HG03280 (cell line): ENCODE data around the gene STAC3.

Experiments used
- ATAC-seq: cut with Tn5 transposase; IDR thresholded peaks from one replicate; pipeline ENCODE4 v1.9.1; 2021; ENCODE audit warnings: mild to moderate bottlenecking, moderate library complexity; ENCODE audit not compliant: unreplicated experiment

The STAC3 gene

DNA sequence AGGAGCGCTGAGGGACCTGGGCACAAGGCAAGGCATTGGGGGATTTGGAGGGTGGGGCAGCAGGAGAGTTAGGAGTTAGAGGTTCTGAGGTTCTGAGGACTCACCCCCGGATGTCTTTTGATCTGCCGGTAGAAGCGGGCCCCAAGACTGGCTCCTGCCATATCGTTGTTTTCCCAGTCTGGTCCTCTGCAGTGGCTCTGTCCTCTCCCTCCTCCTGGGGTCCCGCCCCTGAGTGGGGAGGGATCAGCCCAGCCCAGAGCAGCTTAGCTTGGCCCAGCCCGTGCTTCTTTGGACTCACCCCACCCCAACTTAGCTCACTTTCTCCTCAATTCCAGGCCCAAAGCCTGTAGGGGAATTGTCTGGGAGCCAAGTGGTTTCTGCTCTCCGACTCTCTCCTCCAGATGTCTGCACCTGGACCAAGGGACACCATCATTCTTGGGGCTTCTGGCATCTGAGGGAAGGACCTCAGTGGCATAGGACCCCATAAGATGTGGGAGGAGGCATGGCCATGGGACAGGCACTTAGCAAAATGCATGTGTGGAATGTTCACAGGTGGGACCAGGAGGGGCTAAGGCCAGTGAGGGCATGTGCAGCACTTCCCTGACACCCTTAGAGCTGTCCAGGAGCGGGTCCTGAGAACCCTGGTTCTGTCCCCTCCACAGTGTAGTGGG is 13.9 kb downstream of the STAC3 start:
- no peak for ATAC-seq

DNA sequence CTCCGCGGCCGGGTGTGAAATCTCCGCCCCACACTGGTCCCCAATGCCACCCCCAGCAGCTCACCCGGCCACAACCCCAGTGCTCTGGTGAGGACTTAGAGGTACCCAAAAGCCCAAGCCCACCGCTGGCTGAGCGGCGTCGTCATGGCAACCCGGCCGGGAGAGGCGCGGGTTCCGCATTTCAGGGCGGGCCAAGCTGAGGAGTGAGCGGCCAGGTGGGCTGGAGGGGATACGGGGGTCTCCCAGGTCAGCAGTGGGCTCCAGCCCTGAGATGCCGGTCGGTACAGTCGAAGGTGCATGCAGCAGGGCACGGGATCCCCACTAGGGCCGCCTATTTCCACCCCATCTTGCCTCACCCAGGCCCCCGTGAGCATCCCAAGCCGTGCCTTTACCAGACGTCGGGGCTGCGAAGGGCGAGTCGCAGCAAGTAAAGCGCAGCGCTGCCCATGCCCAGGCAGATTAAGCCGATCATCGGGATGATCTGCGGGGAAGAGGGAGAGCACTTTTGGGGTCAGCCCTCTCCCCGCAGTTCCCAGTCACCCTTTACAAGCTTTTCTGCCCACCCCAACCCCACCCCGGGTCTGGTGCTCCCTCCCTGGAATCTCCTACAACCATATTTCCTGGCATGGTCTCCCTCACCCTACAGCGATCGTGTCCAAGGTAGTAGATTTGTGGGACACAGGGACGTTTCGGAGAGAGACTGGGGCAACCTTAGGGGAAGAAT is 14.6 kb downstream of the STAC3 start:
- no peak for ATAC-seq

DNA sequence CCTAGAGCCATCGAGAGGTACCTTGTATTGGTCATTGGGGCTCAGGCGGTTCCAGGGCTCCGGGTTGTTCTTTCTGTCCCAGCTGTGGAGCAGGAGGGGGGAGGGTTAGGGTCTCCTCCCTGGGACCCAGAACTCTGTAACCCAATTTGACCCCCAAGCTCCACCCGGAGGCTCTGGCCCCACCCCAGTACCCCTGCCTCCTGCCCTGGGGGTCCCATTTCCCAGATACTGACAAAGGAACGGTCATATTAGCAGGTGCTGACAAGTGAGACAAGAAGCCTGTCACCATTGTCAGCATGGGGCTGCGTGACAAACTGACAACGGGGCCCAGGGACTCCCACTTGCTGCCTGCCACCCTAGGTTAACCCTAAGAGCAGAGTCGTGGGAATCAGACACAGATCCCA is 15.3 kb downstream of the STAC3 start:
- ATAC-seq = no peak

DNA sequence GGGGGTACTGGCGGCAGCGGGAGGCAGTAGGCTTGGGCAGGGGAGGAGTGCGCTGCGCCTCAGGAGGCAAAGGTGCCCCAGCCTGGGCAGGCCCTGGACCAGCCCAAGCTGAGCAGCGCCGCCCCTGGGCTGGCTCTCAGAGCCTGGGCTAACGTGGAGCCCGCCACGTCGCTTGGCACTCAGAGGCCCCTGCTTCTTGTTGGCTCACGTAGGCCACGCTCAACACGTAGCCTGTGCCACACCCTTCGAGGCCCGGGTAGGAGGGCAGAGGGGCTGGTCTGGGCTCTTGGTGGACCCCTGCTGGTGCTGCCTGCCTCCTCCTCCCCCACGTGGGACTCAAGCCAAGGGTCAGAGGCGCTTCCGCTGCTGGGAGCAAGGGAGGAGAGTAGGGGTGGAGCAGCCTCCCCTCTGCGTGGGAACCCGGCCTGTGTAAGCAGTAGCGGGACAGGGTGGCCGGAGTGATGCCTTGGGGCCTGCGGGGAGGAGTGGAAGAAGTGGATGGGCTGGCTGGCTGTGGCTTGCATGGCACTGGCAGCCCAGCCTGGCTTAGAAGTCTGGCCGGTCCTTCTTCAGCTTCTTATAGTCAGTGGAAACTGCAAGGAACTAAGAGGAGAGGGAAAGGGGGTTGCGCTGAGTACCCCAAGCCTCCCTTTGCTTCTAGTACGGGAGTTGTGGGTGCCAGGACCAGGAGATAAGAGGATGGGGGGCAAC is 15.8 kb downstream of the STAC3 start:
- no peak for ATAC-seq

DNA sequence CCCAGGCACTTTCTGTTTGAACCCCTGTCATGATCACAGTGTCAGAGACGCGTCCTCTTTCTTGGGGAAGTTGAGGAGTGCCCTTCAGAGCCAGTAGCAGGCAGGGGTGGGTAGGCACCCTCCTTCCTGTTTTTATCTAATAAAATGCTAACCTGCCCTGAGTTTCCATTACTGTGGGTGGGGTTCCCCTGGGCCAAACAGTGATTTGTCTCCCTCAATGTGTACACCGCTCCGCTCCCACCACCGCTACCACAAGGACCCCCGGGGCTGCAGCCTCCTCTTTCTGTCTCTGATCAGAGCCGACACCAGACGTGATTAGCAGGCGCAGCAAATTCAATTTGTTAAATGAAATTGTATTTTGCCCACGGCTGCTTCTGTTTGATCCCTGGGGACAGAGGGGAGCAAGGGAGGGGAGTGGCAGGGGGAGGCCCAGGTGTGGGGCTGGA is 16.4 kb downstream of the STAC3 start:
- no peak for ATAC-seq

- ATAC-seq = no peak
These were observed 16.8 kb downstream of the STAC3 start for GRCh38 chr12:57234233-57234570.

DNA sequence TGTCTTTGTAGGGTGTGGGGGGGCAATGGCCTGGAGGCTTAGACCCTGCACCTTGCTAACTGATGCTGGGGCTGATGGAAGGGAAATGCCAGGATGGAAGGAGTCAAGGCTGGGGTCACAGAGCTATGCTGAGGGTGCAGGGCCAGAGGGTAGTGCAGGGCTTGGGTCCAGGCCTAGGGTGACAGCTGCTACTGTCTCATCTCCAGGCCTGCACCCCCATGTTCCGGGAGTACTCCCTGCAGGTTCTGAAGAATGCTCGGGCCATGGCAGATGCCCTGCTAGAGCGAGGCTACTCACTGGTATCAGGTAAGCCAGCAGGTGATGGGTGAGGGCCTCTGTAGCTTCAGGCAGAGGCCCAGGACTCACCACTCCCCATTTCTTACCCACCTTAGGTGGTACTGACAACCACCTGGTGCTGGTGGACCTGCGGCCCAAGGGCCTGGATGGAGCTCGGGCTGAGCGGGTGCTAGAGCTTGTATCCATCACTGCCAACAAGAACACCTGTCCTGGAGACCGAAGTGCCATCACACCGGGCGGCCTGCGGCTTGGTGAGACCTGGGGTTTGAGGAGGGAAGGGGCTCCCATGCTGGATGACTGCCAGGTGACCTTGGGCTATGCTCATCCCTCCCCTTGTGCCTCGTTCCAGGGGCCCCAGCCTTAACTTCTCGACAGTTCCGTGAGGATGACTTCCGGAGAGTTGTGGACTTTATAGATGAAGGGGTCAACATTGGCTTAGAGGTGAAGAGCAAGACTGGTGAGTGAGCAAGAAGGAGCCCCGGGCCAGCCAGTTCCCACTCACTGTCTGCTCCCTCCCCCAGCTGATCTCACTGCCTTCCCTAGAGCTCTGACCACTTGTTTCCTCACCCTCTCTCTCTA is 17.4 kb downstream of the STAC3 start:
- ATAC-seq = no peak

GRCh38 chr12:57232156-57232756 is 18.7 kb downstream of the STAC3 start:
- no peak for ATAC-seq

- no peak for ATAC-seq
These were observed 19.5 kb downstream of the STAC3 start for GRCh38 chr12:57231276-57232021.

DNA sequence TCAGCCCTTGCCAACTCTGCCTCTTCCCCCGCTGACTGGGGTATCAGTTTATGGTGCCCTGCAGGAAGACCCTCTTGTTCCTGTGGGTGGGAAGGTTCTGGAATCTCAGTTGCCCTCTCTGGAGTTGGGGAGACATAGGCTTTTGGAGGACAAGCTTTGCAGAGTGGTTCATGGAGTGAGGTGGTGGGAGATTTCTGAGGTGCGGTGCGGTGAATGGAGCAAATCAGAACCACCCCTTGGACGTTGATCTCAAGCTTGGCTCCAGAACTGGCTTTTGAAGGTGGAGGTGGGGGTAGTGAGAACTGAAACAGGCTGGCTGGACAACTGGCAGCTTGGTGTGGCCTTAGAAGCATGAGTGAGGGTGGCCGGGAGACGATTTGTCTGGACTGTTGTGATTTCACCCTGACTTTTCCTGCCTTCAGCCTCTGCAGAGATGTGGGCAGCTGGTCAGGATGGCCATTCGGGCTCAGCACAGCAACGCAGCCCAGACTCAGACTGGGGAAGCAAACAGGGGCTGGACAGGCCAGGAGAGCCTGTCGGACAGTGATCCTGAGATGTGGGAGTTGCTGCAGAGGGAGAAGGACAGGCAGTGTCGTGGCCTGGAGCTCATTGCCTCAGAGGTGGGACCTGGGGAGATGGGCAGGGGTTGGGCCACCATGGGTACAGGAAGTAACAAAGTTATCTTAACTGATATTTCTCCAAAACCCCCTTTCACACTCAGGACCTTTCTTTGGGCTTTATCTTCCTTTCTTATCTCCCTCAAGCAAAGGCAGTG is 20.4 kb downstream of the STAC3 start:
- ATAC-seq = no peak

GRCh38 chr12:57229634-57230380 is 21.2 kb downstream of the STAC3 start, which contains the start of gene SHMT2:
TSS of gene SHMT2 (plus strand) at chr12:57229711. CDS start at chr12:57229779, 68 bp downstream.
- peak; percentile 70 for ATAC-seq

GRCh38 chr12:57229046-57229633 is 21.8 kb downstream of the STAC3 start:
- ATAC-seq = peak; percentile 0

- ATAC-seq = no peak
These were observed 23.5 kb downstream of the STAC3 start for GRCh38 chr12:57227315-57228115.

GRCh38 chr12:57226588-57227314 is 24.2 kb downstream of the STAC3 start:
- ATAC-seq = no peak

- ATAC-seq = no peak
These were observed 25.2 kb downstream of the STAC3 start for GRCh38 chr12:57225680-57226210.

GRCh38 chr12:57224973-57225679 is 25.9 kb downstream of the STAC3 start:
- ATAC-seq = no peak
